ENCODE results near the gene LIF.

The LIF gene

GRCh38 chr22:30275625-30276024 is 29.1 kb upstream of the LIF start:
- Histone ChIP-seq H3K4me3 (replicated peaks; ENCODE audit: insufficient read depth, low read length) (no peak overlapping the region), H3K27ac (replicated peaks) (peak overlapping the region; percentile 41), H3K27me3 (ENCODE audit: insufficient read depth, poor library complexity, severe bottlenecking) (no peaks in the 10 kb centered on the region)
- TF ChIP-seq SPI1 (IDR thresholded peaks at IDR 0.05; ENCODE audit: borderline replicate concordance, low read depth) (no peak), GABPA (IDR thresholded peaks at IDR 0.05; ENCODE audit: low read depth) (no peak), REST (IDR thresholded peaks at IDR 0.05; ENCODE audit: insufficient replicate concordance, low read depth) (no peak), CTCF (IDR thresholded peaks at IDR 0.05; ENCODE audit: insufficient read depth, low read length) (no peak), POLR2AphosphoS5 (IDR thresholded peaks at IDR 0.05; ENCODE audit: low read depth) (no peak)
- no peak for DNase-seq (ENCODE audit: low read depth in 1 of 2, low spot score in 1 of 2)

- TF ChIP-seq REST (IDR thresholded peaks at IDR 0.05; ENCODE audit: insufficient replicate concordance, low read depth), result no peak
- TF ChIP-seq SPI1 (IDR thresholded peaks at IDR 0.05; ENCODE audit: borderline replicate concordance, low read depth), result no peak
- TF ChIP-seq CTCF (IDR thresholded peaks at IDR 0.05; ENCODE audit: insufficient read depth, low read length), result no peak
- TF ChIP-seq GABPA (IDR thresholded peaks at IDR 0.05; ENCODE audit: low read depth), result no peak
- no peak for TF ChIP-seq POLR2AphosphoS5 (IDR thresholded peaks at IDR 0.05; ENCODE audit: low read depth)
- Histone ChIP-seq H3K27ac (replicated peaks) (no peak overlapping the region), H3K27me3 (ENCODE audit: insufficient read depth, poor library complexity, severe bottlenecking) (no peaks in the 10 kb centered on the region), H3K4me3 (replicated peaks; ENCODE audit: insufficient read depth, low read length) (no peak overlapping the region)
- no peak for DNase-seq (ENCODE audit: low read depth in 1 of 2, low spot score in 1 of 2)
These were observed 27.9 kb upstream of the LIF start for GRCh38 chr22:30274437-30274812.

- no peak for DNase-seq (ENCODE audit: low read depth in 1 of 2, low spot score in 1 of 2)
- TF ChIP-seq POLR2AphosphoS5 (IDR thresholded peaks at IDR 0.05; ENCODE audit: low read depth) (no peak), GABPA (IDR thresholded peaks at IDR 0.05; ENCODE audit: low read depth) (no peak), REST (IDR thresholded peaks at IDR 0.05; ENCODE audit: insufficient replicate concordance, low read depth) (no peak), CTCF (IDR thresholded peaks at IDR 0.05; ENCODE audit: insufficient read depth, low read length) (no peak), SPI1 (IDR thresholded peaks at IDR 0.05; ENCODE audit: borderline replicate concordance, low read depth) (0 out of 2 replicates have a peak, but pooled peaks have one; percentile 10)
- no peak overlapping the region for H3K4me3 ChIP-seq (replicated peaks; ENCODE audit: insufficient read depth, low read length)
- no peak overlapping the region for H3K27ac ChIP-seq (replicated peaks)
- no peaks in the 10 kb centered on the region for H3K27me3 ChIP-seq (ENCODE audit: insufficient read depth, poor library complexity, severe bottlenecking)
These were observed 27.3 kb upstream of the LIF start for GRCh38 chr22:30273711-30274436.
